HG03039 (cell line): ENCODE measurements around the gene SZT2.
"Not testable (repeated sequence)": the region's sequence is repeated elsewhere in the genome, so short reads cannot be mapped to it uniquely, and the experiment has no call there.

ENCODE experiments used
- ATAC-seq: cut with Tn5 transposase; IDR thresholded peaks from one replicate; pipeline ENCODE4 v1.9.1; 2021; ENCODE audit warnings: mild to moderate bottlenecking, moderate library complexity; ENCODE audit not compliant: unreplicated experiment

SZT2 gene

GRCh38 chr1:43451701-43452532 is 62.2 kb downstream of the SZT2 start:
- ATAC-seq = no peak

GRCh38 chr1:43452789-43453441 is 63.2 kb downstream of the SZT2 start:
- ATAC-seq = no peak

DNA sequence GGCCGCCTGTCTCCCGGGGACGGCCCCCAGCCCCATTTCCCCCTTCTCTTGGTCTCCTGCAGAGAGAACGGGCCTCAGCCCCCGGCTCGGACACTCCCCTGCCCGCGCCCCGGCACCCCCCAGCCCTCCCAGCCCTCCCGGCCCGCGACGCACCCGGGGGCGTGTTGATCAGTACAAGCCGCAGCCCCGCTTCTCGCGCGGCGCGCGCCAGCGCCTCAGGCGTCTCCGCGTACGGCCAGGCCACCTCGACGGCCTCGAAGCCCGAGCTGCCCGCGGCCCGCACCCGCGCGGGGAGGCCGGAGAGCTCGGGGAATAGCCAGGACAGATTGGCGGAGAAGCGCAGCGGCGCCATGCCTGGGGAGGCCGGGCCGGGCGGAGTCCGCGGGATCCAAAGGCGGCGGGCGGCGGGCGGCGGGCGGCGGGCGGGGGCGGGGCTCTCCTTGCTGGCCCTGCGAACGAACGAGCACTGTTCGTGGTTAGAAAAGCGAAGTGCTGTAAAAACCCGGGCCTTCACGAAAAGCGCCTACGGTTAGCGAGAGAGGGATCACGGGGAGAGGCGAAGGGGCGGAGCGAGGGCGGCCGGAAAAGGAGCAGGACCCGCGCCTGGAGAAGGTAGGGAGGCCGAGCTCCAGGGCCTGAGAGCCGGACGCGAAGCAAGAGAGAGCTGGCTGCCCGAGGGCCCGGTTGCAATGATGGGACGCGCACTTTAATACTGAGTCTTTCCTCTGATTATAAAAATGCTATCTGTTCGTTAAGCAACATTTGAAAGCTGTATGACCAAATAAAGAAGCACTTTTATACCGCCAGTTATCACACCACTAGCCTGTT is 64.0 kb downstream of the SZT2 start, which contains the start of gene HYI:
TSS of gene HYI (minus strand) at position 490 of the 828 bp plus-strand sequence. CDS start at position 352, 138 bp downstream.
- ATAC-seq = no peak

DNA sequence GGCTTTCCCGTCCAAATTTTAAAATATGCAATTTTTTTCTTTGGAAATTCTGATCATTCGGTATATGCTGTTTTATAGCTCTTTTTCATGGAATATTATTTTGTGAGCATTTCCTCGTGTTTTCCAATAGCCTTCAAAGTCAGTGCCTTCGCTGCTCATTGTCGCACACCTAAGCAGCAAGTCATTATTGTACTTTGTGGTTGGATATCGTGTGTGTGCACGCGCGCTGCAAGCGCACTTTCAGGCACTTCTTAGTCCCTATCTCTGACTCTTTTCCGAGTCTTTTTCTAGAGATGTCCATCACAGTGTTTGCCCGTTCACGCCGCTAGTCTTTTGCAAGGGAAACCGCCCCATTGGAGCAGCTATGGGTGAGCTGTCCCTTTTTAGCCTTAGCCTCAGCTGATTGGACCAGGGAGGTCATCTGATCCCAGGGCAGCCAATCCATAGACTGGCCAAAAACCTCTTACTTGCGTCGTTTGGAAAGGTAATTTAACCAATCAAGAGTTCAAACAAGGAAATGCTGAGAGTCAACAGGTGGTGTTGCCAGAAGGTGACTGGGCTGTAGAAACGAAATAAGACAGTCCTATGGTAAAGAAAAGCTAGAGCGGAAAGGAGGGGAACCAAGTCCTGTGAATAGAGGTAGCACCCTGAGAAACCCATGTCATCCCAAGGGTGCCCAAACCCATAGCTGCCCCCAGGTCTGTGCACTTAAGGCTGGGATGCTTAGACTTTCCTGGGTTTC is 64.7 kb downstream of the SZT2 start:
- ATAC-seq = no peak

GRCh38 chr1:43455213-43455889 is 65.7 kb downstream of the SZT2 start:
- ATAC-seq = no peak

DNA sequence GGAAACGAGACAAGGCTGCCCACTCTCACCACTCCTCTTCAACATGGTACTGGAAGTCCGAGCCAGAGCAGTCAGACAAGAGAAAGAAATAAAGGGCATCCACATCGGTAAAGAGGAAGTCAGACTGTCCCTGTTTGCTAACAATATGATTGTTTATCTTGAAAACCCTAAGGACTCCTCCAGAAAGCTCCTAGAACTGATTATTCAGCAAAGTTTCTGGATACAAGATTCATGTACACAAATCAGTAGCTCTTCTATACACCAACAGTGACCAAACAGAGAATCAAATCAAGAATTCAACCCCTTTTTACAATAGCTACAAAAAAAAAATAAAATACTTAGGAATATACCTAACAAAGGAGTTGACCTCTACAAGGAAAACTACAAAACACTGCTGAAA is 68.7 kb downstream of the SZT2 start:
- not testable (repeated sequence) for ATAC-seq

- ATAC-seq = no peak
Observed at GRCh38 chr1:43460988-43461693, 71.4 kb downstream of the SZT2 start.

DNA sequence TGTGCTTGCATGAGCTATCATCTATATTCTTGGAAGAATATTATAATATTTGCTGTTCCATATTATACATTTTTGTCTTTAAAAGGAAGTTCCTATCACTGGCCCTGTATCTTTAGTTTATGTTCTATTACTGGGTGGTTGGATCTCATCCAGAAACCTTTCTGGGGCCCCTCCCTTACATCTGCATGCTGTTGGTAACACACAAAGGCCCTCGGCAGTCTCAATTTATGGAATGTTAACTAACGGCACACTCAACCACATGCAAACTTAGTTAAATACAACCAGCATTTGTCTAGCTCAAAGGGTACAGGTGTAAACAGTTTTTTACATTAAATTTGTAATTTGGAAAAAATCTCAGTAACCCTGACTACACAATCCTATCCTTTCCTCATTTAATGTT is 73.8 kb downstream of the SZT2 start:
- ATAC-seq = no peak

DNA sequence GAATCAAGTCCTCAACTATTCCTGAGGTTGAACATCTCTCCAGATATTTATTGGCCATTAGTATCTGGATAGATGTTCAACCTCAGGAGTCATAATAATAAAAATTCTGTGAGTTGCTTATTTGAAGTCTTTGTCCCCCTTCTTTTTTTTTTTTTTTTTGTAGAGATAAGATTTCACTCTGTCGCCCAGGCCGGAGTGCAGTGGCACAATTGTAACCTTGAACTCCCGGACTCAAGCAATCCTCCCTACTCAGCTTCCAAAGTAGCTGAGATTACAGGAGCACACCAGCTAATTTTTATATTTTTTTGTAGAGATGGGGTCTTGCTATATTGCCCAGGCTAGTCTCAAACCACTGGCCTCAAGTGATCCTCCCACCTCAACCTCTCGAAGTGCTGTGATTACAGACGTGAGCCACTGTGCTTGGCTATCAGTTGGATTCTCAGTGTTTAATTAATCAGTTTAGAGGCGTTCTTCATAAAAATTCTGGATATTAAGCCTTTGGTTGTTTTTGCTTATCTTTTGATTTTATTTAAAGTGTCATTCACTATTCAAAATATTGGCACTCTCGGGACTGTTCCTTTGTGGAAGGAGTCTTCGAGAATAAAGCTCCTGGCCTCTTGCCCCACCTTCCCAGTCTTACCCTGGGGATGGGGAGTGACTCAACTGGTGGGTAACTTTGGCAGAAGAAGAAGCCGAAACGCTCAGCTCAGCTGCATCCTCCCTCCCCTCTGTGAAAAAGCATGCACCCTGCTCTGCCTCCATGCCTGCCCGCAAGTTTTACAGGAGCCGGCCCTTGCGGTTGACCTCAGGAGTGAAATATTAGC is 75.2 kb downstream of the SZT2 start:
- ATAC-seq = no peak

GRCh38 chr1:43465505-43466067 is 75.9 kb downstream of the SZT2 start:
- no peak for ATAC-seq

GRCh38 chr1:43466403-43466802 is 76.7 kb downstream of the SZT2 start:
- no peak for ATAC-seq

DNA sequence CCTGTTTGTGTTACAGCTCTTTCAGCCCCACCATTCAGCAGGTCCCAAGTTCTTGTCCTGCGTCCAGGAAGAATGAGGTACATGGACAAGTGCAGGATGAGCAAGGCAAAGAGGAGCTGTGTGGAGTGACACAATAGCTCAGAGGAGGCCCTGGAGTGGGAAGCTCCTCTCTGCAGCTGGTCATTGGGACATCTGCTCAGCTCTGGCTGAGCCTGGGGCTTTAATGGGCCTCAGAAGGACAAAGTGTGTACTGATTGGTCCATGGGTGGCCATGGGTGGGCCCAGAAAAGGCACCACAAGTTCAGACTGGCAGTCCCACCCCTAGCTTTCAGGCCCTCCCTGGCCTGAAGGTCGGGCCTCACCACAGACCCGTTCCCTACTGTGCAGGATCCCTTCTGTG is 78.7 kb downstream of the SZT2 start:
- no peak for ATAC-seq

DNA sequence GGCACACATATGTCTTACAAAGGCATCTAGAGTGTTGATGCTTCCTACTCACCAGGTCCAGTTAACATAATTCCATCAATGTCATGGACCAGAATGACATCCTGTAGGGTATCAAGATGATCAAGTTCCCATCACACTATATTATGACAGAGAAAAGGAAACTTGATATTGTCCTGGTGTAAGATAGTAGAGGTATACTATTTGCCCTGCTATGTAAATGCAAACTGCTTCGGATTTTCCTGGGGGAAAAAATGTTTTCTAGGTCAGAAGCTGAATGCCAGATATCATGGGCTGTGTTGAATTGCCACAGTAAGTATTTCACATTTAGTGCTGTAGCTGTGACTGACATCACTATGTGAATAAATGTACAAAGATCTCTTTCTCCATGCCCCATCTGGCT is 80.2 kb downstream of the SZT2 start:
- no peak for ATAC-seq

DNA sequence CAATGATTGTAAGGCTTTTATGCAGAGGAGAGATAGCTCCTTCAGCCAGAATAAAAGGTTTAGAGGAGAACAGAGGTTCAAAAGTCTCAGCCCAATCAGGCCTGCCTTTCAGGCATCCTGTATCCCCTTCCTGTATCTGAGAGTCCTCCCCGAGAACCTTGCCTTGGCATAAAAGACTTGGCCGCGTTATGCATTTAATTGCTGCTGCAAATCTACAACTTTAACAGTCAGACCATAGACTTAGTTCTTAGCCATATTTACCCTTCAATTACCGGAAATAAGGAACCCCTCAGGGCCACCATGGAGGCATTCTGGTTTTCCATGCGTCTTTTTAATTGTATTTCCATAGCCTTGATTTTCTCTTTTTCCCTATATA is 82.4 kb downstream of the SZT2 start:
- ATAC-seq = no peak

DNA sequence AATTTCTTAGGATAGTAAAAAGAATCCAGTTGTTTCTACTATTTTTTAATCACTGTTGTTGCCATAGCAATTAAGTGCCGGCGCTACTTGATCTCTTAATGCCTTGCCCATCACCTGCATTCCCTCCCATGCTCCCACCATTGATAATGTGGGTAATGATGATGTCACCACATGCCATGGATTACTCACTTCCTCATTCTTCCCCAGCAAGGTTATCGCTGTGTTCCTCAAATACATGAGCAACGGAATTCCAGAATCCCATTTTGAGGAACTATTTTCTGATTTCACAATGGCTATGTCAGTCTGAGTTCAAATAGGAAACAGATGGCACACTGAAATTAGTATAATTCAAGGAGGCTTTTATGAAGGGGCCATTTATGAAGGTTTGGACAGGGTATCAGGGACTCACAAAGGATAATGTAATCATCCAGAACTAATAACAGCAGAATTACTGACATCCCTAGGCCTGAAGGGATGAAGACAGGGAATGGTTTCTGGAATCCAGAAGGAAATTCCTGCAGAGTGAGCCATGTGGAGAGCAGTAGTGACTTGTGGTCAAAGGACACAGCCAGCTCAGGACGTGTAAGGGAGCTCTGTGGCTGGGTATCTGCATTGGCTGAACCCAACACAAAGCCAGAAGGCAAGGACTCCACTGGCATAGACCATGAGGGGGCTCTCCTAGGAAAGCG is 82.9 kb downstream of the SZT2 start:
- ATAC-seq = not testable (repeated sequence)

- no peak for ATAC-seq
Observed at GRCh38 chr1:43473463-43473862, 83.8 kb downstream of the SZT2 start.

DNA sequence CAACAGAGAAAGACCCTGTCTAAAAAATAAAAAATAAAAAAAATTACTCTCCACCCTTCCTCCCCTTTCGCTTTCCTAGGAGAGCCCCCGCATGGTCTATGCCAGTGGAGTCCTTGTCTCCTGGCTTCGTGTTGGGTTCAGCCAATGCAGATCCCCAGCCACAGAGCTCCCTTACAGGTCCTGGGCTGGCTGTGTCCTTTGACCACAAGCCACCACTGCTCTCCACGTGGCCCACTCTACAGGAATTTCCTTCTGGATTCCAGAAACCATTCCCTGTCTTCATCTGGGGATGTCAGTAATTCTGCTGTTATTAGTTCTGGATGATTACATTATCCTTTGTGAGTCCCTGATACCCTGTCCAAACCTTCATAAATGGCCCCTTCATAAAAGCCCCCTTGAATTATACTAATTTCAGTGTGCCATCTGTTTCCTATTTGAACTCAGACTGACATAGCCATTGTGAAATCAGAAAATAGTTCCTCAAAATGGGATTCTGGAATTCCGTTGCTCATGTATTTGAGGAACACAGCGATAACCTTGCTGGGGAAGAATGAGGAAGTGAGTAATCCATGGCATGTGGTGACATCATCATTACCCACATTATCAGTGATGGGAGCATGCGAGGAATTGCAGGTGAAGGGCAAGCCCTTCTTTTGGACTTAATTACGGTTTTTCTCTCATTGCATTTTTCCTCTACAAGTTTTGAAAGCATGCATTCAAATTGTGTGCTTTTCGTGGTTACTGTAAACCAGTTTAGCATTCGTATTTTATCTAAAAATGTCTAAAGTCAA is 86.1 kb downstream of the SZT2 start:
- not testable (repeated sequence) for ATAC-seq
